Measurements from ENCODE around the gene MAMLD1. TPM values are rescaled to one million over a fixed set of nuclear protein-coding genes. Genes with fewer than 3 reads are reported as not detected.

MAMLD1 gene
- total RNA-seq, 1 donor from 2014 or later, result 2.6 TPM

DNA sequence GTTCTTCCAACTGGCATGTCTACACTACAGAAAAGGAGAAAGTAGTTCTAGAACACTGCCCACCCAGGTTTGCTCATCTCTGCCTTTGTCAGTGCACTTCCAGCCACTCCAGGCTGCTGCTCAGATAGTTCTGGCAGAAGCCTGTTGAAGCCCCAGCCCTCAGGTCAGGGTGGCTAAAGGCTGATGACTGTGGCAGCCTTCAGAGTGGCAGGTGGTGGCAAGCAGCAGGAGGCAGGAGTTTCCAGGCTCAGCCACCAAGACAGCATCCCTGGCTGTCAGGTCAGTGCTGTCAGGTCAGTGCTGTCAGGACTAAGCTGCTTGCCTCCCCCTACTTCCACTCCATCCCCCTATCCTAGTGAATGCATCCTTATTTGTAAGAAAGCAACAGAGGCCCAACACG is 100.4 kb downstream of the MAMLD1 start:
- Histone ChIP-seq H3K9me3 (ENCODE audit: control insufficient read depth in 3 of 3, low read length in 3 of 3) (no peaks in the 10 kb centered on the region), H3K36me3 (ENCODE audit: control insufficient read depth in 3 of 3, insufficient read depth in 3 of 3, low read length in 3 of 3) (no peaks in the 10 kb centered on the region), H3K4me1 (ENCODE audit: control insufficient read depth in 3 of 3, insufficient read depth in 3 of 3, low read length in 3 of 3) (peaks cover 0 to 11% (median 2%) of the 10 kb centered on the region in 3 donors), H3K27ac (ENCODE audit: low read depth, low read length) (no peak overlapping the region), H3K27me3 (ENCODE audit: control insufficient read depth in 3 of 3, insufficient read depth in 3 of 3, low read length in 3 of 3) (no peaks in the 10 kb centered on the region), H3K9ac (ENCODE audit: low read depth in 1 of 3, low read length in 3 of 3) (no peak overlapping the region), H3K4me3 (ENCODE audit: low read length in 3 of 3) (no peak overlapping the region)

DNA sequence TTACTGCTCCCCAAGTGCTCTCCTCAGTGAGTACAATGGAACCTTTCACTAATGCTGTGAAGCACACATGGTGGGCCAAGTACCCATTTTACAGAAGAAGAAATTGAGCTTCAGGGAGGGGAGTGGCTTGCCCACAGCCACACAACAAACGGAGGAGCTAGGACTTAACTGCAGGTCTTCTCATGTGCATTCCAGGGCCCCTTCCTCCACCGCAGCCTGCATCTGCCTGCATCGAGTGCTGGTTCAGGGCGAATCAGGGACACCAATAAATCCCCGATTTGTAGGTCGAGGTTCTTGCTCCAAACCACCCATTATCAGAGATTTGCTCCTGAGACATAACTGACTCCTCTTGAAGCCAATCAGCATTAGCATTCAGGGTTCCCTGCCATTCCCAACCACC is 100.9 kb downstream of the MAMLD1 start:
- no peaks in the 10 kb centered on the region for H3K36me3 ChIP-seq (ENCODE audit: control insufficient read depth in 3 of 3, insufficient read depth in 3 of 3, low read length in 3 of 3)
- H3K4me1 ChIP-seq (ENCODE audit: control insufficient read depth in 3 of 3, insufficient read depth in 3 of 3, low read length in 3 of 3), result peaks cover 0 to 11% (median 2%) of the 10 kb centered on the region in 3 donors
- H3K9ac ChIP-seq (ENCODE audit: low read depth in 1 of 3, low read length in 3 of 3), result no peak overlapping the region
- no peaks in the 10 kb centered on the region for H3K9me3 ChIP-seq (ENCODE audit: control insufficient read depth in 3 of 3, low read length in 3 of 3)
- H3K4me3 ChIP-seq (ENCODE audit: low read length in 3 of 3), result no peak overlapping the region
- no peaks in the 10 kb centered on the region for H3K27me3 ChIP-seq (ENCODE audit: control insufficient read depth in 3 of 3, insufficient read depth in 3 of 3, low read length in 3 of 3)
- no peak overlapping the region for H3K27ac ChIP-seq (ENCODE audit: low read depth, low read length)

- Histone ChIP-seq H3K36me3 (ENCODE audit: control insufficient read depth in 3 of 3, insufficient read depth in 3 of 3, low read length in 3 of 3) (no peaks in the 10 kb centered on the region), H3K9ac (ENCODE audit: low read depth in 1 of 3, low read length in 3 of 3) (no peak overlapping the region), H3K27ac (ENCODE audit: low read depth, low read length) (peak overlapping the region; percentile 66), H3K27me3 (ENCODE audit: control insufficient read depth in 3 of 3, insufficient read depth in 3 of 3, low read length in 3 of 3) (no peaks in the 10 kb centered on the region), H3K9me3 (ENCODE audit: control insufficient read depth in 3 of 3, low read length in 3 of 3) (no peaks in the 10 kb centered on the region), H3K4me3 (ENCODE audit: low read length in 3 of 3) (no peak overlapping the region), H3K4me1 (ENCODE audit: control insufficient read depth in 3 of 3, insufficient read depth in 3 of 3, low read length in 3 of 3) (peaks cover 0 to 18% (median 4%) of the 10 kb centered on the region in 3 donors)
Measured at GRCh38 chrX:150465326-150465725, 102.2 kb downstream of the MAMLD1 start.

GRCh38 chrX:150465881-150466775 is 103.0 kb downstream of the MAMLD1 start:
- peaks cover 0 to 25% (median 4%) of the 10 kb centered on the region in 3 donors for H3K4me1 ChIP-seq (ENCODE audit: control insufficient read depth in 3 of 3, insufficient read depth in 3 of 3, low read length in 3 of 3)
- H3K27me3 ChIP-seq (ENCODE audit: control insufficient read depth in 3 of 3, insufficient read depth in 3 of 3, low read length in 3 of 3), result no peaks in the 10 kb centered on the region
- peak overlapping the region; percentile 66 for H3K27ac ChIP-seq (ENCODE audit: low read depth, low read length)
- no peaks in the 10 kb centered on the region for H3K9me3 ChIP-seq (ENCODE audit: control insufficient read depth in 3 of 3, low read length in 3 of 3)
- H3K9ac ChIP-seq (ENCODE audit: low read depth in 1 of 3, low read length in 3 of 3), result peak overlapping the region in 1 of 3 donors; percentile 45
- no peaks in the 10 kb centered on the region for H3K36me3 ChIP-seq (ENCODE audit: control insufficient read depth in 3 of 3, insufficient read depth in 3 of 3, low read length in 3 of 3)
- H3K4me3 ChIP-seq (ENCODE audit: low read length in 3 of 3), result no peak overlapping the region

DNA sequence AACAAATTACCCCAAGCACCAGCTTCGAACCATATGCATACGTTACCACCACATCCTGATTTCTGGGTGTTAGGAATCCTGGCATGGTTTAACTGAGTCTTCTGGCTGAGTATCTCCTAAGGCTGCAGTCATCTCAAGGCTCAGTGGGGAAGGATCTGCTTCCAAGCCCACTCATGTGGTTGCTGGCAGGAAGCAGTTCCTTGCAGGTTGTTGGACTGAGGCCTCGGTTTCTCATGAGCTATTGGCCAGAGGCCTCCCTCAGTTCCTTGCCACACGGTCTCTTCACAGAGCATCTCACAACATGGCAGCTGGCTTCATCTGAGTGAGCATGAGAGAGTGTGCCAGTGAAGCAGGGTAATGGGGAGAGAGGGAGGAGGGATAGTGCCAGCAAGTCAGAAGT is 109.2 kb downstream of the MAMLD1 start:
- Histone ChIP-seq H3K9ac (ENCODE audit: low read depth in 1 of 3, low read length in 3 of 3) (no peak overlapping the region), H3K4me1 (ENCODE audit: control insufficient read depth in 3 of 3, insufficient read depth in 3 of 3, low read length in 3 of 3) (peaks cover 9 to 25% (median 11%) of the 10 kb centered on the region in 3 donors), H3K4me3 (ENCODE audit: low read length in 3 of 3) (no peak overlapping the region), H3K36me3 (ENCODE audit: control insufficient read depth in 3 of 3, insufficient read depth in 3 of 3, low read length in 3 of 3) (no peaks in the 10 kb centered on the region), H3K9me3 (ENCODE audit: control insufficient read depth in 3 of 3, low read length in 3 of 3) (no peaks in the 10 kb centered on the region), H3K27me3 (ENCODE audit: control insufficient read depth in 3 of 3, insufficient read depth in 3 of 3, low read length in 3 of 3) (no peaks in the 10 kb centered on the region), H3K27ac (ENCODE audit: low read depth, low read length) (no peak overlapping the region)

GRCh38 chrX:150473371-150473770 is 110.3 kb downstream of the MAMLD1 start:
- no peaks in the 10 kb centered on the region for H3K36me3 ChIP-seq (ENCODE audit: control insufficient read depth in 3 of 3, insufficient read depth in 3 of 3, low read length in 3 of 3)
- no peak overlapping the region for H3K9ac ChIP-seq (ENCODE audit: low read depth in 1 of 3, low read length in 3 of 3)
- H3K27me3 ChIP-seq (ENCODE audit: control insufficient read depth in 3 of 3, insufficient read depth in 3 of 3, low read length in 3 of 3), result no peaks in the 10 kb centered on the region
- H3K4me3 ChIP-seq (ENCODE audit: low read length in 3 of 3), result no peak overlapping the region
- H3K27ac ChIP-seq (ENCODE audit: low read depth, low read length), result no peak overlapping the region
- peaks cover 9 to 25% (median 11%) of the 10 kb centered on the region in 3 donors for H3K4me1 ChIP-seq (ENCODE audit: control insufficient read depth in 3 of 3, insufficient read depth in 3 of 3, low read length in 3 of 3)
- no peaks in the 10 kb centered on the region for H3K9me3 ChIP-seq (ENCODE audit: control insufficient read depth in 3 of 3, low read length in 3 of 3)

DNA sequence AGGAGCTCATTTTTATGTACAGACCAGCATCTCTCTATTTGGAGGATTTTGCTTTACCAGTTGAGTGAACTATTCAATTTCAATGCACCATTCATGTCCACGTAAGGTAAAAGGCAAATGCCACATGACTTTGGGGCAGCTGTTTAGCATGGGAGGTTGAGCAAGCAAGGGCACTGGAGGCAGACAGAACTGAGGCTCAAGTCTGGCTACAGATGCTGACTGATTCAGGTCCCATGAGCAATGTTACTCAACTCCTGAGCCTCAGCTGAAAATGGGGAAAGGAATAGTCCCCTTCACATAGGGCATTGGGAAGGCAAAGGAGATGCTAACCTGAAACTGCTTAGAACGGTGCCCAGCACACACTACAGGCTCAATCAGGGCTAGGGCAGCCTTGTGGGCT is 112.3 kb downstream of the MAMLD1 start:
- H3K4me3 ChIP-seq (ENCODE audit: low read length in 3 of 3), result no peak overlapping the region
- H3K36me3 ChIP-seq (ENCODE audit: control insufficient read depth in 3 of 3, insufficient read depth in 3 of 3, low read length in 3 of 3), result no peaks in the 10 kb centered on the region
- H3K9me3 ChIP-seq (ENCODE audit: control insufficient read depth in 3 of 3, low read length in 3 of 3), result no peaks in the 10 kb centered on the region
- peaks cover 9 to 16% (median 9%) of the 10 kb centered on the region in 3 donors for H3K4me1 ChIP-seq (ENCODE audit: control insufficient read depth in 3 of 3, insufficient read depth in 3 of 3, low read length in 3 of 3)
- H3K27ac ChIP-seq (ENCODE audit: low read depth, low read length), result no peak overlapping the region
- H3K9ac ChIP-seq (ENCODE audit: low read depth in 1 of 3, low read length in 3 of 3), result no peak overlapping the region
- H3K27me3 ChIP-seq (ENCODE audit: control insufficient read depth in 3 of 3, insufficient read depth in 3 of 3, low read length in 3 of 3), result no peaks in the 10 kb centered on the region

GRCh38 chrX:150476164-150476699 is 113.1 kb downstream of the MAMLD1 start:
- no peak overlapping the region for H3K4me3 ChIP-seq (ENCODE audit: low read length in 3 of 3)
- H3K36me3 ChIP-seq (ENCODE audit: control insufficient read depth in 3 of 3, insufficient read depth in 3 of 3, low read length in 3 of 3), result no peaks in the 10 kb centered on the region
- H3K9ac ChIP-seq (ENCODE audit: low read depth in 1 of 3, low read length in 3 of 3), result no peak overlapping the region
- H3K27ac ChIP-seq (ENCODE audit: low read depth, low read length), result no peak overlapping the region
- H3K27me3 ChIP-seq (ENCODE audit: control insufficient read depth in 3 of 3, insufficient read depth in 3 of 3, low read length in 3 of 3), result no peaks in the 10 kb centered on the region
- H3K4me1 ChIP-seq (ENCODE audit: control insufficient read depth in 3 of 3, insufficient read depth in 3 of 3, low read length in 3 of 3), result peaks cover 7 to 10% (median 9%) of the 10 kb centered on the region in 3 donors
- no peaks in the 10 kb centered on the region for H3K9me3 ChIP-seq (ENCODE audit: control insufficient read depth in 3 of 3, low read length in 3 of 3)

DNA sequence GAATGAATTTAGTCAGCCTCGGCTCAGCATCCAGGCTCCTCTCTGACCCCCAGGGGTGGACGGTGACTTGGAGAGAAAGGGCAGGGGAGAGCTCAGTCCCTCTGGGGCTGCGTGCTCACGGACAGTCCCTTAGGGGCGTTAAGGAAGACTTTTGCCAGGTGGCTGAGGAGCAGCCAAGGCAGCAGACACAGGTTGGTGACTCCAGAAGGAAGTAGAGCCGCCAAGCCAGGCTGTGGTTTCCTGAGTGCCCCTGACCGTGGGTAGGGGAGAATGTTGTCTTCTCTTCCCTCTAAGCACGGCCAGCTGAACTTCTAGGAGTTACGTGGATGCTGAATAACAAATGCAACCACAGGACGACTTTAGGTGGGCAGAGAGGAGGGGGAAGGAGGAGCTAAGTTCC is 114.3 kb downstream of the MAMLD1 start:
- Histone ChIP-seq H3K27me3 (ENCODE audit: control insufficient read depth in 3 of 3, insufficient read depth in 3 of 3, low read length in 3 of 3) (no peaks in the 10 kb centered on the region), H3K9me3 (ENCODE audit: control insufficient read depth in 3 of 3, low read length in 3 of 3) (no peaks in the 10 kb centered on the region), H3K9ac (ENCODE audit: low read depth in 1 of 3, low read length in 3 of 3) (no peak overlapping the region), H3K4me1 (ENCODE audit: control insufficient read depth in 3 of 3, insufficient read depth in 3 of 3, low read length in 3 of 3) (peaks cover 3 to 9% (median 9%) of the 10 kb centered on the region in 3 donors), H3K4me3 (ENCODE audit: low read length in 3 of 3) (no peak overlapping the region), H3K27ac (ENCODE audit: low read depth, low read length) (no peak overlapping the region), H3K36me3 (ENCODE audit: control insufficient read depth in 3 of 3, insufficient read depth in 3 of 3, low read length in 3 of 3) (no peaks in the 10 kb centered on the region)

Data from skeletal muscle tissue (tissue), 4 donors.